Muscle layer of colon (tissue), 2 donors: ENCODE data around the gene SUPT6H.
A peak's percentile ranks its signal among the peaks of the same experiment; 100 is the strongest.

Source experiments
- H3K27ac ChIP-seq: one replicate; pipeline ENCODE4 v1.7.0; 2013; ENCODE audit warnings: low read depth, mild to moderate bottlenecking, low read length, moderate library complexity
- H3K27me3 ChIP-seq, 2 donors: one replicate each; pipeline ENCODE4 v1.7.0; 2013; ENCODE audit warnings: low read length in 2 of 2, mild to moderate bottlenecking in 2 of 2; ENCODE audit not compliant: insufficient read depth in 2 of 2, control insufficient read depth in 1 of 2
- H3K36me3 ChIP-seq: one replicate; pipeline ENCODE4 v1.7.0; 2013; ENCODE audit warnings: mild to moderate bottlenecking, low read length; ENCODE audit not compliant: insufficient read depth
- H3K4me1 ChIP-seq: one replicate; pipeline ENCODE4 v1.7.0; 2013; ENCODE audit warnings: mild to moderate bottlenecking, low read length; ENCODE audit not compliant: insufficient read depth
- H3K4me3 ChIP-seq, 2 donors: one replicate each; pipeline ENCODE4 v1.7.0; 2013; ENCODE audit warnings: low read length in 2 of 2, low read depth in 1 of 2, mild to moderate bottlenecking in 1 of 2, moderate library complexity in 1 of 2
- H3K9ac ChIP-seq: one replicate; pipeline ENCODE4 v1.7.0; 2013; ENCODE audit warnings: low read length
- H3K9me3 ChIP-seq: one replicate; pipeline ENCODE4 v1.7.0; 2013; ENCODE audit warnings: mild to moderate bottlenecking, low read length
- donor health status: abdominal sarcoma.
- donor health status: Adenocarcinoma of cecum.

SUPT6H gene

DNA sequence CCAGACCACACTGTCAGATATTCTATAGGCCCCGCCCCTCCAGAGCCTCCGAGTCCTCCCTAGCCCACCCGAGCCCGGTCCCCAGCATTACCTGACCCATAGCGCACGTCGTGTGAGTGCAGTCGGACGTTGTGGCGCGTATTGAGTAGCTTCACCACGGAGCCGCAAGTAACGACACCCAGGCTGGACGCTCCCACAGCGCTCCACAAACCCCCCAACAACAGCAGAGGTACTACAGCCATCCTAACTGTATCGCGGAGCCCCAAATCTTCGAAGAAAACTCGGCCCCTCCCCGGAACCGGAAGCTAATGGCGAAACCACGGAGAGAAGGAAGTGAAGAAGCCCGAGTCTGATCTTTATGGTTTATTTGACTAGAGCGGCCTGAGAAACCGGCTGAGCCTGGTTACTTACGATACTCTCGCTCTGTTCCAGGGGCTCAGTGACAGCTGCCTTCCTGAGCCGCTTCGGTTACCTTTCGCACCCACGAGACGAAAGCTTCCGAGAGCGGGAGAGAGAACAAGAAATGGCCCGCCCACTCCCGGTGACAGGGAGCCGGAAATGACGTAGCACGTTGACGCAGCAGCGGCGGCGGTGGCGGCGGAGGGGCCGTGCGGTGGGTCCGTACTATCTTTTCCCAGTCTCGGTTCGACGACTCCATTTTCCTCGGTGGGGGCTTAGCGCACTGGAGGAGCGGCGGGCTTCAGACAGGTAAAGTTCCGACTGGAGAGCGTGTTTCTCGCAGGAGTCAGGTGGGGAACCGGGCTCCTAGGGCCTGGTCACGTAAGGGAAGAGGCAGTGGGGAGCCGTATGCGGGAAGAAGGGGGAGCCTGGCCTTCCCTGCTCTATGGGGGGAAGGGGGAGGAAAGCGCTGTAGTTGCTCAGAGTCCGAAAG lies at the start of gene SUPT6H, which contains the start of gene SDF2:
Gene SUPT6H (plus strand): TSS at position 571 of the 892 bp plus-strand sequence. CDS start 11,197 bp downstream, outside the sequence.
Gene SDF2 (minus strand): TSS at position 272 of the 892 bp plus-strand sequence. CDS start 30 bp downstream, at position 242.
- Histone ChIP-seq H3K27ac (peak within 1 kb of the TSS; percentile 96), H3K9me3 (no peaks in the 10 kb centered on the region), H3K27me3 (no peaks in the 10 kb centered on the region), H3K36me3 (peaks cover 3% of the 10 kb centered on the region), H3K9ac (peak within 1 kb of the TSS; percentile 98), H3K4me3 (peak within 1 kb of the TSS; percentile 73 to 92), H3K4me1 (peaks cover 31% of the 10 kb centered on the region)

DNA sequence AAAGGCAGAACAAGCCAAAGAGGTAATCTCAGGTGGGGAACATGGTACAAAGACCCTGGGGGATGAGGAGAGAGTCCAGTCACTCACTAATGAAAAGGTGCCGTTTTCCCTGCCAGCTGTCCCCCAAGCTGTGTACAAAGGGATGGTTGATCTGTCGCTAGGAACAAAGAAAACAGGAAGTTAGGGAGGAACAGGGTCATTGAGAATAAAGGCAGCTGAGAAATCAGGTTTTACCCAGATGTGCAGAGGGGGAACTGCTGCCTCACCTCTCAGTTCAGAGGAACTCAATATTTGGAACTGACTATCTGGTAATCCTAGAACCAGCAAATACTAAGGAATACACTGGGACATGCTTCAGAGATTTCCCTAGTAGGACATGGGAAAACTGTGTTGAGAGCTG lies 49.5 kb upstream of the SUPT6H start:
- H3K36me3 ChIP-seq = peaks cover 34% of the 10 kb centered on the region
- no peaks in the 10 kb centered on the region for H3K9me3 ChIP-seq
- H3K9ac ChIP-seq = no peak overlapping the region
- no peak overlapping the region for H3K27ac ChIP-seq
- H3K27me3 ChIP-seq = no peaks in the 10 kb centered on the region
- H3K4me3 ChIP-seq = no peak overlapping the region
- no peaks in the 10 kb centered on the region for H3K4me1 ChIP-seq

DNA sequence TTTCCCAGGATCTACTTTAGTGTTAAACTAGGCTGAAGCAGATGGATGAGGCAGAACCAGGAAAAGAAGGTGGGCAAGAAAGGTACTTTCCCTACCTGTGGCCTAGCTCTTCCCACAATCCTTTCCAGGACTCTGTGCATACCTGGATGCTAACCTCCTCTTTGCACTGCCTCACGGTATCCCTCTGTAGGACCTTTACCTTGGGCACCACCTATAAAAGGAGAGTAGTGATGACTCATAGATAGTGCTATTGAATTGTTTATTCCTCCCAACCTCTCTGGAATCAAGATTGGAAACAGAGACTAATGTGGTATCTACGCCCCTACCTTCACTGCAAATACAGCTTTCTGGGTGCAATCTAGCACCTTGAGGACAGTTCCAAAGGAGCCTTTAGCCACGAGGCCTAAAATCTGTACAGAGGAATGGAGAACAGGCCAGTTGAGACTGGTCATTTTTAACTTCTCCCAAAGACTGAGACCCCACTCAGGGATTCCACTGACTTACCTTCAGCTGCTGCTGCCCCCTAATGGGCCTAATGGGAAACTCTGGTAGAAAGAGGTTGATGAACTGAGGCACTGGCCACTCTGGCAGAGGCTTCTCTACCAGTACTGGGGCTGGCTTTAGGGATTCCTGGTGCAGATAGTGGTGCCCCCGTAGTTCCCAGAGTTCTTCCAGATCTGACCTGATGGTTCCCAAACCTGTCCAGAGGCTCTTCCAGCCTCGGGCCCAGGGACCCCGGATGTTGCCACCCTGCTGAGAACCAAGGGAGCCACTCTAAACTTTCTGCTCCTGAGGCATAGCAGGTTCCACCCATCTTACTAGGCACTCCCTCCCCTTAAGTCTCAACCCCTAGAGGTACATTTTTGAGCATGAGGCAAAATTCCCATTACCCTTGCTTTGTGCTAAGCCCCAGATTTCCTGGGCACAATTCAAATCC lies 48.8 kb upstream of the SUPT6H start:
- H3K4me1 ChIP-seq = no peaks in the 10 kb centered on the region
- H3K36me3 ChIP-seq = peaks cover 37% of the 10 kb centered on the region
- no peak overlapping the region for H3K9ac ChIP-seq
- H3K9me3 ChIP-seq = no peaks in the 10 kb centered on the region
- H3K27ac ChIP-seq = no peak overlapping the region
- H3K4me3 ChIP-seq = no peak overlapping the region
- H3K27me3 ChIP-seq = no peaks in the 10 kb centered on the region

DNA sequence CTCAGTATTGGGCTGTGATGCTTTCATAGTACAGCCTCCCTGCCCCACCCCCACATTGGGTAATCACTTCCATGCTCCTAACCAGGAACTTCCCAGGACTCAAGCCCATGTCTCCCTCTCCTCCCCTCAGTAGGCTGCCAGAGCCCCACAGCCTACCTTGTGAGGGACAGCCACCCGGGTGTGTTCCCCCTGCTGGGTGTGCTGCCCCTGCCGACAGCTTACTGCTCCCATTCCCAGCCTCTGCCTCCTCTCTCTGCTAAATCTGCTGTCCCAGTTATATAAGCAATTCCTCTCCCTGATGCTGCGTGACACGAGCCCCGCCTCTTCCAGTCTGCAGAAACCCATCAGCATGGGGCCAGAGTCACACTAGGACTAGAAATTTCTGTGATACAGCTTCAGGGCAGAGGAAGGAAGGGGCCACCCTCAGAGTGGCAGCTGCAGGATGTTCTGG lies 48.0 kb upstream of the SUPT6H start, which contains the start of gene RSKR:
Gene RSKR (minus strand): TSS at position 255 of the 451 bp plus-strand sequence. CDS start 24 bp downstream, at position 231.
- no peaks in the 10 kb centered on the region for H3K9me3 ChIP-seq
- peaks cover 41% of the 10 kb centered on the region for H3K36me3 ChIP-seq
- no peak within 1 kb of the TSS for H3K4me3 ChIP-seq
- H3K27ac ChIP-seq = no peak within 1 kb of the TSS
- no peaks in the 10 kb centered on the region for H3K4me1 ChIP-seq
- H3K27me3 ChIP-seq = no peaks in the 10 kb centered on the region
- H3K9ac ChIP-seq = no peak within 1 kb of the TSS

DNA sequence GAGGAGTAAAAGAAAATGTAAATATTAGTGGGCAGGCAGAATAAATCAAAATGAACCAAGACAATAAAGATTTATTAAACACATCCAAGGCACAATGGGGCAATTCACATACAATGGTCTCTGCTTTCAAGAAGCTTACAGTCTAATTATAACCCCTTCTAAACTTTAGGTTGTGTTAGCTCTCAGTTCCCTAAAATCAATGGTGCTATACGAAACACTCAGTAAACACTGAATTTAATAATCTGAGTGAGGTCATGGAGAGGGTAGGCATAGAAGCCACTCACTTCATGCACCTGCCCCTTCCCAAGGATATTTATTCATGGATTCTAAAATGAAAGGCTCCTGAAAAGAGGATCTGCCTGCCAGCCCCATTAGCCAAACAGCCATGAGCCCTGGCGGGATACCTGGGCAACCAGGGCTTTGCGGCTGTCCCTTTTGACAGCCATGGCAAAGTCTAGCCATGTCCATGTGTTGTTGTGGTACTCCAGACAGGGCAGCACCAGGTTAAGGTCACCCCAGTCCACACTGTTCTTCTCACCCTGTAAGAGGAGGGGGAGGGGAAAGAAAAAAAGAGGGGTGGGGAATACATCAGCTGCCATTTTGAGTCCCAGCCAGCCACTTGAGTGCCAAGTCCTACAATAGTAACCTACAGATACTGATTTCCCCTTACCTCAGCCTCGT lies 46.6 kb upstream of the SUPT6H start:
- Histone ChIP-seq H3K27me3 (no peaks in the 10 kb centered on the region), H3K4me1 (no peaks in the 10 kb centered on the region), H3K36me3 (peaks cover 56% of the 10 kb centered on the region), H3K9ac (no peak overlapping the region), H3K9me3 (no peaks in the 10 kb centered on the region), H3K27ac (no peak overlapping the region), H3K4me3 (no peak overlapping the region)

- peaks cover 64% of the 10 kb centered on the region for H3K36me3 ChIP-seq
- H3K27me3 ChIP-seq = no peaks in the 10 kb centered on the region
- H3K27ac ChIP-seq = no peak overlapping the region
- no peaks in the 10 kb centered on the region for H3K4me1 ChIP-seq
- H3K9me3 ChIP-seq = no peaks in the 10 kb centered on the region
- H3K9ac ChIP-seq = no peak overlapping the region
- H3K4me3 ChIP-seq = no peak overlapping the region
Measured at GRCh38 chr17:28616281-28616680, 45.7 kb upstream of the SUPT6H start.

DNA sequence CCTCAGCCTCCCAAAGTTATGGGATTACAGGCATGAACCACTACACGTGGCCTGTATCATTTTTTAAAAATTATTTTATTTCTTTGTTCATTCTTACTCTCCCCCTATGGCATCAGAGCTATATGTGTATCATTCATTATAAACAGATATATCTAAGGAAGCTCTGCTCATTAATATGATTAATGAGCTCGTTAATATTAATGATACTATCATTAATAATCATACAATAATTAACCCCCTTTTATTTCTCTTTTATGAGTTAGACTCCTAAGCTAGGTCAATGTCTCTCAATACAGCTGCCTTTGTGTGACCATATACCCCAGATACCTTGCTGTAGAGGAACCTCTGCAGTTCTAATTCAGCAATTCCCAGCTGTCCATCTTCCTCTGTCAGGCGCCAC lies 43.5 kb upstream of the SUPT6H start:
- H3K36me3 ChIP-seq = peaks cover 83% of the 10 kb centered on the region
- H3K27ac ChIP-seq = no peak overlapping the region
- no peaks in the 10 kb centered on the region for H3K9me3 ChIP-seq
- H3K27me3 ChIP-seq = no peaks in the 10 kb centered on the region
- no peaks in the 10 kb centered on the region for H3K4me1 ChIP-seq
- no peak overlapping the region for H3K9ac ChIP-seq
- no peak overlapping the region for H3K4me3 ChIP-seq

- peaks cover 83% of the 10 kb centered on the region for H3K36me3 ChIP-seq
Measured at GRCh38 chr17:28620010-28620409, 42.0 kb upstream of the SUPT6H start.

GRCh38 chr17:28622186-28622585 lies 39.8 kb upstream of the SUPT6H start:
- Histone ChIP-seq H3K4me3 (no peak overlapping the region), H3K9me3 (no peaks in the 10 kb centered on the region), H3K36me3 (peaks cover 67% of the 10 kb centered on the region), H3K27ac (no peak overlapping the region), H3K4me1 (no peaks in the 10 kb centered on the region), H3K27me3 (no peaks in the 10 kb centered on the region), H3K9ac (no peak overlapping the region)

More at GRCh38 chr17:28620010-28620409, 42.0 kb upstream of the SUPT6H start:
- H3K9me3 ChIP-seq = no peaks in the 10 kb centered on the region
- no peak overlapping the region for H3K4me3 ChIP-seq
- no peak overlapping the region for H3K9ac ChIP-seq
- H3K27me3 ChIP-seq = no peaks in the 10 kb centered on the region
- no peaks in the 10 kb centered on the region for H3K4me1 ChIP-seq
- H3K27ac ChIP-seq = no peak overlapping the region

DNA sequence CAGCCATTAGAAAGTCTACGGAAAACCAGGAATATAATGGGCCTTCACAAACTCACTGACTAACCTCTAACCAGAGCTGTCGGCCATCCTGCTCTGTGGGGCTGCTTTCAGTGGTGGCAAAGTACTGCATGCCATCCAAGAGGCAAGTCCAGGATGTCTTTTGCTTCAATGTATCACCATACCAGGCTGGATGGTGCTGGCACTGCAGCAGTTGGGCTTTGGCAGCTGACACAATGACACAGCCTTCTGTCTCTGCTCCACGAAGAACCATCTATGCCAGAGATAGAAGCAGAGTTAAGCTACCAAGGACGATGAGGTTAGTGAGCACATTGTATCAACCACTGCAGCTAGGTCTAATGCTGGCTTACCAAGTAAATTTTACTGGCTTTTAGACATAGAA lies 38.3 kb upstream of the SUPT6H start:
- no peak overlapping the region for H3K9ac ChIP-seq
- no peaks in the 10 kb centered on the region for H3K27me3 ChIP-seq
- no peaks in the 10 kb centered on the region for H3K4me1 ChIP-seq
- no peak overlapping the region for H3K27ac ChIP-seq
- H3K4me3 ChIP-seq = no peak overlapping the region
- peaks cover 69% of the 10 kb centered on the region for H3K36me3 ChIP-seq
- H3K9me3 ChIP-seq = no peaks in the 10 kb centered on the region
